HUES64 (cell line): ENCODE measurements around the gene TTBK2.

Experiments used
- H3K27ac ChIP-seq: 2 replicates; pipeline ENCODE4 v1.7.0; 2013; ENCODE audit warnings: low read depth, low read length, inconsistent platforms
- H3K27me3 ChIP-seq: 2 replicates; pipeline ENCODE4 v1.6.1; 2013; ENCODE audit warnings: mild to moderate bottlenecking, low read length; ENCODE audit not compliant: insufficient read depth
- H3K36me3 ChIP-seq: 2 replicates; pipeline ENCODE4 v1.6.1; 2013; ENCODE audit warnings: mild to moderate bottlenecking, low read length; ENCODE audit not compliant: insufficient read depth
- H3K4me1 ChIP-seq: 2 replicates; pipeline ENCODE4 v1.6.1; 2013; ENCODE audit warnings: mild to moderate bottlenecking, low read length, moderate library complexity; ENCODE audit not compliant: insufficient read depth
- H3K4me3 ChIP-seq: 2 replicates; pipeline ENCODE4 v1.5.1; 2013; ENCODE audit warnings: mild to moderate bottlenecking, low read length, moderate library complexity
- H3K9ac ChIP-seq: 2 replicates; pipeline ENCODE4 v1.6.1; 2013; ENCODE audit warnings: mild to moderate bottlenecking, low read depth, low read length
- H3K9me3 ChIP-seq: 2 replicates; pipeline ENCODE4 v1.6.1; 2013; ENCODE audit warnings: low read depth, low read length; ENCODE audit not compliant: insufficient read depth
- WGBS: fragments of 150-250, 120-280 bp; methylation state at CpG from one replicate; pipeline ENCODE4 v1.1.7; 2013; ENCODE audit warnings: missing lambda C conversion rate; 5-methylcytosine and 5-hydroxymethylcytosine counted together

TTBK2 gene

DNA sequence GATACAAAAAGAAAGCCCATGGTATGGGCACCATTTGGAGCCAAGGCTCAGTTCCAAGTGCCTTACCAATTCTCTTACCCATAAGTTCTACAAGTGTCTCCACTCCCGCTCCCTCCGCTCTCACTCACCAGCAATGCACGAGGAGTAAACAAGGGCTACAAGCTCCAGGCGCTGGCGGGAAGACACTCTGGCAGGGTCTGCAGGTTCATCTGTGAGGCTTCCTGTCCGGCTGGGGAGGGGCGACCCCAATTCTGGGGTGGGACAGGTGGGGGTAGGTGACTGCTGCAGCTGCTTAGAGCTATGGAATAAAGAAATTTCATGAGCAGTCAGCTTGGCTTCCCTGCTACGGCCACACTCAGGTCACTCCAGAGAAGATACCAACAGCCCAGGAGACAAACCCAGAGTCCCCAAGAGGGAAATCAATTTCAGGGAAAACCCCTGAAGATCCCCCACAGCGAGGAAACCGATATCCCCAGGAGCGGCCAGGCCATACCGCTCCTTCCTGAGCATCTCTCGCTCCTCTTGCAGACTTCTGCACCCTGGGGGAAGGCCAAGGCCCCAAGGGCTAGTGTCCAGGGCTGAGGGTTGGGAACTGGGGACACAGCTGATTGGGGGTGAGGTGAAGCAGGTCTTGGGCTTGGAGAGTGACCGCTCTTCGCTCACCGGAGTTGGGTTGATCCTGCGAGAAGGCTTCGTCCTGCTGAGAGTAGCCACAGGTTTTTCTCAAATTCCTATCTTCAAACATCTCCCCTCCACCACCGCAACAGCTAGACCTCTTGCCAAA is 185.0 kb downstream of the TTBK2 start:
- no peaks in the 10 kb centered on the region; the same call in 1 of the 2 replicates for H3K4me1 ChIP-seq
- H3K36me3 ChIP-seq = peaks cover 45% of the 10 kb centered on the region
- peaks cover 5% of the 10 kb centered on the region; the same call in 1 of the 2 replicates for H3K27me3 ChIP-seq
- WGBS = 89% methylated on average over 19 of the region's 19 CpGs
- H3K9me3 ChIP-seq = no peaks in the 10 kb centered on the region
- no peak overlapping the region for H3K9ac ChIP-seq
- no peak overlapping the region for H3K27ac ChIP-seq
- H3K4me3 ChIP-seq = peak overlapping the region; percentile 99

DNA sequence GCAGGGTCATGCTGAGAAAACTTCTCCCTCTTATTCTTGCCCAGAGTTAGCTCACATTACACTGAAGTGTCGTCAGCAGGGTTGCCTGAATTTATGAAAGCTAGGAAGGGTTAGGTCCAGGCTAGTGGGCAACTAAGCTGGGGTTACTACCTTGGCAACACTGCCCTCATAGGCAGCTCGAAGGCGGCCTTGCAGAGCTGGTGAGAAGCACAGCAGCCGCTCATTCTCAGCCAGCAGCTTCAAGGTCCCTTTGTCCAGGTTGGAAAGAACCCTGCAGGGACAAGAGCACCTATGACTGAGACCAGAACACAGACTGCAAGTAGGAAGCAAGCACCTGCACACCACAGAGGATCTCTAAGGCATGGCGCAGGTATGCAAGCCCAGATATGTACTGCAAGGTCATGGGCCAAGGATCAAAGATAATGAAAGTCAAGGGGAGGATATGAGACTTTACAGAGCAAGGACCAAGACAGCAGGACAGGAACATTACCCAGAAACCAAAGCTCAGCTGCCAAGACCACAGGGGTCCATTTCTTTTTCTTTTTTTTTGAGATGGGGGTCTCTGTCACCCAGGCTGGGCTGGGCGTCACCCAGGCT is 186.4 kb downstream of the TTBK2 start:
- H3K9me3 ChIP-seq = no peaks in the 10 kb centered on the region
- no peak overlapping the region for H3K4me3 ChIP-seq
- WGBS = 93% methylated on average over 6 of the region's 6 CpGs
- H3K9ac ChIP-seq = no peak overlapping the region
- no peak overlapping the region for H3K27ac ChIP-seq
- H3K4me1 ChIP-seq = peaks cover 3% of the 10 kb centered on the region; the same call in 1 of the 2 replicates
- peaks cover 57% of the 10 kb centered on the region for H3K36me3 ChIP-seq
- peaks cover 5% of the 10 kb centered on the region; the same call in 1 of the 2 replicates for H3K27me3 ChIP-seq

DNA sequence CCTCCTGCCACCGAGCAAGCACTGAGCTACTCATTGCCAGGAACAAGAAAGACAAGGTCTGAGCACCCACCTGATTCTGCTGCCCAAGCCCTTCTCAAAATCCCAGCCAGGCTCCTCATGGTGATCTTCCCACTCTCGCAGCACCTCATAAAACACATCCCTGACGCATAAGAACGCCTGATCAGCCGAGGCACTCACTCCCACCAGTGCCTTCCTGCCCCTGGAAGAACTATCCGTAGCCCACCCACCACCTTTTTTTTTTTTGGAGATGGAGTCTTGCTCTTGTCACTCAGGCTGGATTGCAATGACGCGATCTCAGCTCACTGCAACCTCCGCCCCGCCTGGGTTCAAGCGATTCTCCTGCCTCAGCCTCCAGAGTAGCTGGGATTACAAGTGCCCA is 187.6 kb downstream of the TTBK2 start:
- Histone ChIP-seq H3K27me3 (peaks cover 5% of the 10 kb centered on the region; the same call in 1 of the 2 replicates), H3K4me1 (peaks cover 11% of the 10 kb centered on the region), H3K9ac (no peak overlapping the region), H3K36me3 (peaks cover 63% of the 10 kb centered on the region), H3K27ac (no peak overlapping the region), H3K4me3 (no peak overlapping the region), H3K9me3 (no peaks in the 10 kb centered on the region)
- 92% methylated on average over 11 of the region's 11 CpGs for WGBS

DNA sequence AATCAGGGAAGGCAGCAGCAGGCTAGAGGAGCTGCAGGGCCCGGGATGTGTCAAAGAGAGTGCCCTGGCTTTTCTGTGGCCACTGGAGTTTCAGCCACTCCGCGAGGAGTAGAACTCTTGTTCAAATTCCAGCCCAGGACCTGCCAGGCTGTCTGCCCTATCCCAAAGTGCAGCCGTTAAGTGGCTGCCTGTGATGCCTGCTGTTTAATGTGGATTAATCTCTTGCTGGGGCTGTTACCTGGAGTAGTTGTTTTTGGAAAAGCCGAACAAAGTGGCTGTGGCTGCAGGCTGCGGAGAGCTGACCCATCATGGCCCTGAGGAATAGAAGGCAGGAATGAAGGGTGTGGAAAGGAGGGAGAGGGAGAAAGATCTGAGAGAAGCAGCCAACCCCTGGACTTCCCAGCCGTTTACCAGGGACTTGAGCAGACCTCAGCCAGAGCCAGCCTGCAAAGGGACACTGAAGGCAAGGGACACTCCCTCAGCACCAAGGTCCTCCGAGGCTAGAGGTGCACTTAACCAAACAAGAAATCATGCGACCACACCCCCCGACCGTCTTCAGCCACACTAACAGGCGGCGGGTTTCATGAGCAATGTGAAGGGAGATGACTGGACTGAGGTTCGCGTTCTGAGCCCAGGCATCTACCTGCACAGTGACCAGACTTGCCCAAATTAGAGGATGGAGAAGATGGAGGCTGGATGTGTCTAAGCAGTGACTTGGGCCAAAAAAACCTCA is 188.3 kb downstream of the TTBK2 start:
- Histone ChIP-seq H3K36me3 (peaks cover 69% of the 10 kb centered on the region), H3K9me3 (no peaks in the 10 kb centered on the region), H3K4me3 (no peak overlapping the region), H3K4me1 (peaks cover 17% of the 10 kb centered on the region), H3K27me3 (peaks cover 5% of the 10 kb centered on the region; the same call in 1 of the 2 replicates), H3K27ac (no peak overlapping the region), H3K9ac (no peak overlapping the region)
- WGBS = 94% methylated on average over 15 of the region's 15 CpGs

DNA sequence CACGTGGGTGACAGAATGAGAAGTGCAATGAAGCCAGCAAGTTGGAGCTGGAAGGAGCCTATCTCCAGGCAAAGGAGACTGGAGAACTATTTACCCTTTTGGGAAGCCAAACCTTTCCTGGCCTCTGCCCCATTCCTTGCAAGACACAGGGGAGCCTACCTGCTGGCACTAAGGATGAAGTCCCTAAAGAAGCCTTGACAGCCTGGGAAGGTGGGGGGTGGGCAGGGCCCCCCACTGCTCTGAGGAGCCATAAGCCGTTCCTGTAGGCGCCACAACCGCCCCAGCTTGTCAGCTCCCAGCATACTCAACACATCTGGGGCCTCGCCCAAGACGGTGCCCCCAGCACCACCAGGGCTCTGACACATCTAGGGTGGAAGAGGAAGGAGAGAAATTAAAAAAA is 189.1 kb downstream of the TTBK2 start:
- no peak overlapping the region for H3K9ac ChIP-seq
- no peak overlapping the region for H3K4me3 ChIP-seq
- no peaks in the 10 kb centered on the region for H3K9me3 ChIP-seq
- H3K27ac ChIP-seq = no peak overlapping the region
- peaks cover 17% of the 10 kb centered on the region for H3K4me1 ChIP-seq
- H3K27me3 ChIP-seq = peaks cover 5% of the 10 kb centered on the region; the same call in 1 of the 2 replicates
- H3K36me3 ChIP-seq = peaks cover 77% of the 10 kb centered on the region
- WGBS = 91% methylated on average over 6 of the region's 6 CpGs

DNA sequence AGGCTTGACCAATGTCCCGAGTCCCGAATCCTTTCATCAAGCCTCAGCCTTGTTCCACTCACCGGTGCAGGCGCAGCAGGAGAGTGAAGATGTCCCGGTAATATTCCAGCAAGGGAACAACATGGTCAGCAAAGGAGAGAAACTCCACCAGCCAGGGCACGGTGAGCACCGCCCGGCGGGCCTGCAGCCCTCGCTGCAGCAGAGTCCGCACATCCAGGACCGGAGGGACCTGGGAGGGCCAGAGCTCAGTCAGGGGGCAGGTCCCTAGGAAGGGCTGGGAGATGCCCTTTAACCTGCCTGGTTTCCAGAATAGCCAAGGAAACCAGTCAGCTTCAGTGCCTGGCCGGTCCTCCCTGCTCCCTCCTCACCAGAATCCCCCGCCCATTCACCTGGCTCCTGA is 190.0 kb downstream of the TTBK2 start:
- H3K9ac ChIP-seq = no peak overlapping the region
- H3K4me1 ChIP-seq = peaks cover 17% of the 10 kb centered on the region
- 95% methylated on average over 14 of the region's 14 CpGs for WGBS
- H3K9me3 ChIP-seq = no peaks in the 10 kb centered on the region
- H3K4me3 ChIP-seq = no peak overlapping the region
- peaks cover 2% of the 10 kb centered on the region; the same call in 1 of the 2 replicates for H3K27me3 ChIP-seq
- peaks cover 86% of the 10 kb centered on the region for H3K36me3 ChIP-seq
- no peak overlapping the region for H3K27ac ChIP-seq

DNA sequence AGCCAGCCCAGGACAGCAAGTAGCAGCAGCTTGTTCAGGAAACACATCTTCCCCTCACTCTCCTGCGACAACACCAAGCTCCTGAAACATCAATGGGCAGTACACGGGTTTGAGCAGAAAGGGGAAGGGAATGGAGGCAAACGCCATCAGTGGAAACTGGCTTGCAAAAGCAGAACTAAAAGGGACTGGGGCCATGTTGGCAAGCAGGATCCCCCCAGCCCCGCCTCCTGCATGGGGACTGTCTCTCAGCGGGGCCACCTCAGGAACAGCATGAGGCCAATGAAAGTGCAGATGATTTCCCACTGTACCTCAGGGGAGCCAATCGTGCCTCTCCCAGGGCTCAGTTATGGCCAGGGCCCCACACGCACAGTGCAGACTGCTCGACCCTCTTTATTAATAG is 190.4 kb downstream of the TTBK2 start:
- Histone ChIP-seq H3K9ac (no peak overlapping the region), H3K4me1 (peaks cover 17% of the 10 kb centered on the region), H3K9me3 (no peaks in the 10 kb centered on the region), H3K27ac (no peak overlapping the region), H3K4me3 (no peak overlapping the region), H3K36me3 (peaks cover 88% of the 10 kb centered on the region), H3K27me3 (no peaks in the 10 kb centered on the region)
- WGBS = 90% methylated on average over 8 of the region's 8 CpGs

DNA sequence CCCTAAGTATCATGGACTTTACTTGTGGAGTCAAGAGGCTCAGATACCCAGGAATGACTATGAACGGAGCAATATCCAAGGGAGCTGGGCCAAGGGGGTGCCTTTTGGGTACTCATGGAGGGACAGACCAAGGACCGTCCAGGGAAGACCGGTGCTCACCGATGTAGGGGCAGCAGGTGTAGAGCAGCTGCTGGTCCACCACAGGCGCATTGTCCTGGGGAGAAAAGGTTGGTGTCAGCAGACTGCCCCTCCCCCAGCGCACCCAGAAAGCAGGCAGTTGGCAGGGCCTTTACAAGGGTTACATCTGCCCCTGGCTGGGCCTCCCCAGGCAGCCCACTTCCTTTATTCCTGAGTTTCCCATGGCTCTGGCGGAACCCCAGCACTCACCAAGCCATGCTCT is 191.2 kb downstream of the TTBK2 start:
- Histone ChIP-seq H3K4me1 (peaks cover 17% of the 10 kb centered on the region), H3K27ac (no peak overlapping the region), H3K4me3 (no peak overlapping the region), H3K36me3 (peaks cover 88% of the 10 kb centered on the region), H3K9me3 (no peaks in the 10 kb centered on the region), H3K9ac (no peak overlapping the region), H3K27me3 (no peaks in the 10 kb centered on the region)
- 95% methylated on average over 7 of the region's 7 CpGs for WGBS

DNA sequence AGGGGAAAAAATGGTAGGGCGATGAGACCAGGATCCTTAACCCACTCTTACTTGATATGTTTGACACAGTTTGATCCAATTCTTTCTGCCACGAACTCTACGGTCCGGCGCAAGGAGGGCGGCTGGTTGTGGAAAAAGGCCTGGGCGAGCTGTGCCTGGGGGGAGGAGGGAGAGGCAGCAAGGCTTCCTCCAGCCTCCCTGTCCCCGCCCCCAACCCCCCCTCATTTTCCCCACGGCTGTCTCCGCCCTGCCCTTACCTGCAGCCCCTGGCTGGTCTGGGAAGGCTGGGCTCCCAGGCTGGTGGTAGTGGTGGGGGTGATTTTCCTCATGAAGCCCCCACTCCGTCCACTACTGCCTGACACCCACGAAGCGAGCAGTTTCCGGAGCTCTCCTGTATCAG is 191.6 kb downstream of the TTBK2 start:
- WGBS = 90% methylated on average over 9 of the region's 14 CpGs
- Histone ChIP-seq H3K27ac (no peak overlapping the region), H3K9me3 (no peaks in the 10 kb centered on the region)

DNA sequence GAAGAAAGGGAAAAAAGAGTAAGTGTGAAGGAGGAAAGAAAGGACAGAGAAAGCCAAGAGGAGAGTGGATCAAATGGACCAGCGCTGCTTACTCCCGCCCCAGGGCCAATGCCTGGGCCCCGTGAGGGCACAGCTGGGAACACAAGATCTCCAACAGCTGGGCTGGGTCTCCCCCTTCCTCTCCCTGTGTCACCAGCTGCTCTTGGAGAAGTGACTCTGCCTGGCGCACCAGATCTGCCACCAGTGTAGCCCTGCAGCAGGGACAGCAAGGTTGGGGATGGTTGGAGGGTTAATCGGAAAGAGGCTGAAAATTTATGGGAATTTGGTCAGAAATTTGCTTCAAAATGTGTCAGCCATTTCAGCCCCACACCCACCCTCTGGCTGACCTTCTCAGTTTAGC is 192.0 kb downstream of the TTBK2 start:
- 71% methylated on average over 5 of the region's 5 CpGs for WGBS

More for the DNA sequence above, 191.6 kb downstream of the TTBK2 start:
- H3K9ac ChIP-seq = no peak overlapping the region
- no peak overlapping the region for H3K4me3 ChIP-seq
- H3K4me1 ChIP-seq = peaks cover 17% of the 10 kb centered on the region
- peaks cover 88% of the 10 kb centered on the region for H3K36me3 ChIP-seq
- no peaks in the 10 kb centered on the region for H3K27me3 ChIP-seq

More for the DNA sequence above, 192.0 kb downstream of the TTBK2 start:
- Histone ChIP-seq H3K9ac (no peak overlapping the region), H3K4me1 (peaks cover 17% of the 10 kb centered on the region), H3K27ac (no peak overlapping the region), H3K4me3 (no peak overlapping the region), H3K9me3 (no peaks in the 10 kb centered on the region), H3K36me3 (peaks cover 87% of the 10 kb centered on the region), H3K27me3 (no peaks in the 10 kb centered on the region)
